GM12874 (cell line): ENCODE results near the gene ARHGAP15.

Experiments used
- TF ChIP-seq, protein P1 (sequence below): IDR thresholded peaks from 2 replicates; pipeline ENCODE4 v1.5.1; 2011; ENCODE audit warnings: low read depth, mild to moderate bottlenecking, control low read depth, low read length, moderate library complexity; ENCODE audit not compliant: insufficient read depth

ARHGAP15 gene

DNA sequence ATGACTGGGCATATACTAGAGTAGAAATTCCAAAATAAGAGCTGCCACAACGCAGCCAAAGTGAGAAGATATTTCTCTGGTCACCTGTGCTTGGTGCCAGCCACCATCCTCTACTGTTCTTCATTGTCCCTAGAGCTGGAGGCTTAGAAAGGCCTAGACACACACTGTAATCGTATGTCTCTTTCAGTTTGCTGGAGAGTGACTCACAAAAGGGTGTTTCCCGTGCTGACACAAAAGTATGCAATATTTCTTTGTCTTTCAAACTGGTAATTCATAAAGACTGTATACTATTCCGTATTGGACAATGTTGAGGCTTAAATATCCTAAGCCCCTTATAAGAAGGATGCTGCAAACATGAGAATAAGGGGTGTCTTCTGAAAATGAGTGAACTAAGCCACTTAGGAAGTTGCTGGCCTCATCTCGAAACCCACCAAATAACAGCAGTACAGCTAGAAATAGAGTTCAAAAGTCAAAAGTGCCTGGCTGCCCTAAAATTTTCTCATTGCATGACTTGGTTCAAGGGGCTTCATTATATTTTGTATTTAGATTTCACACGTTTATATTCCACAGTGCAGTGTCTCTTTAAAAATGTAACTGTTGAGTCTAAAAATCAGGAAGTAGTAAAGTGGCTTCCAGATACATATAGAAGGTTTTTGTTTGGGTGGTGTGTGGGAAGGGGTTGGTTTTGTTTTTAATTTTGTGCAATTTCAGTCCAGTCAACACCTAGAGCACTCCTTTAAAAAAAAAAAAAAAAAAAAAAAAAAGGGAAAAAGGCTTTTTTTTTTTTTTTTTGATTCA is 601.1 kb downstream of the ARHGAP15 start:
- TF ChIP-seq, protein P1, sequence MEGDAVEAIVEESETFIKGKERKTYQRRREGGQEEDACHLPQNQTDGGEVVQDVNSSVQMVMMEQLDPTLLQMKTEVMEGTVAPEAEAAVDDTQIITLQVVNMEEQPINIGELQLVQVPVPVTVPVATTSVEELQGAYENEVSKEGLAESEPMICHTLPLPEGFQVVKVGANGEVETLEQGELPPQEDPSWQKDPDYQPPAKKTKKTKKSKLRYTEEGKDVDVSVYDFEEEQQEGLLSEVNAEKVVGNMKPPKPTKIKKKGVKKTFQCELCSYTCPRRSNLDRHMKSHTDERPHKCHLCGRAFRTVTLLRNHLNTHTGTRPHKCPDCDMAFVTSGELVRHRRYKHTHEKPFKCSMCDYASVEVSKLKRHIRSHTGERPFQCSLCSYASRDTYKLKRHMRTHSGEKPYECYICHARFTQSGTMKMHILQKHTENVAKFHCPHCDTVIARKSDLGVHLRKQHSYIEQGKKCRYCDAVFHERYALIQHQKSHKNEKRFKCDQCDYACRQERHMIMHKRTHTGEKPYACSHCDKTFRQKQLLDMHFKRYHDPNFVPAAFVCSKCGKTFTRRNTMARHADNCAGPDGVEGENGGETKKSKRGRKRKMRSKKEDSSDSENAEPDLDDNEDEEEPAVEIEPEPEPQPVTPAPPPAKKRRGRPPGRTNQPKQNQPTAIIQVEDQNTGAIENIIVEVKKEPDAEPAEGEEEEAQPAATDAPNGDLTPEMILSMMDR = no peak

DNA sequence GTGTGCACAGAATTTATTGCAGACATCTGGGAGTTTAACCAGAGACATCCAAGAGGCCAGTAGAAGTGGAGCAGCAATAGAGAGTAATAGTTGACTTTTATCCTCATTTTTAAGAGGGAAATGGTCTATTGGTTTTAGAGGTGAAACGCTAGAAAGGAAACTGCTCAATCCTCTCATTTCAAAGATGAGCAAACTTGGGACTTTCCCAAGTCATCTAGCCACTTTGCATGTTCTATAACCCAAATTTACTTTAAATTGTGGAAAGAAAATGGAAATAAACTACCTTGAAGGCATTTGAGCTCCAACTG is 601.7 kb downstream of the ARHGAP15 start:
- TF ChIP-seq, protein P1 = no peak

DNA sequence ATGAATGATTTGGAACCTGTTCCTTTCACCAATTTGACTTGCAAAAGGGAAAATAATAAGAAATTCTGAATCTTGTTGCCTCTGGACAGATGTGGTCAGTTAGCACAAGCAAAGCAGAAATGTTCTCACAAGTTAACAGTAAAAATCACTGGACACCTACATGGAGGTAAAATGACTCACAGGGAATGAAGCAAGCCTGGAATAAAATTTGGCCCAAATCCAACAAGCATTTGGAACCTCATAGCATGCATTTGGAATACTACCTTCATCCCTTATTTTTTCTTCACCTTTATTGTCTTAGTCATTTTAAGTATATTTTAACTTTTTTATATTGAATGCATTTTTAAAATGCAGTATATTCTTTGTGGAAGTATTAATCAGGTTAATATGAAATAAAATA is 602.9 kb downstream of the ARHGAP15 start:
- TF ChIP-seq, protein P1 = no peak

DNA sequence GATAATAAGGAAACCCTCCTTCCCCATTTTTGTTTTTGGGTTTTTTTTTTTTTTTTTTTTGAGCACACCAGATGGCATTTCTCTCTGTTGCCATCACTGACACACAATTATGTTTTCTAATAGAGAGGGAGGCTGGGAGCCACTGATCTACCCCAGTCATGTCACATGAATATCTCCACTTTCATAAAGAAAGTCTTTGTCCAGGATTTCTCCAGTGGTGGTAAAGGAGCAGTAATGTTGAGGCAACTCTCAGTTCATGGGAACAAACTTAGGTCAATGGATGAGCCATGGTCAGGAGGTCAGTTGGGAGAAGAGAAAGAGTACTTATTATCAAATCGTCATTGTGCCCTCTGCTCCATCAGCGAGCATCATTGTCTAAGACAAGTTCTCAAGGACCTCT is 603.7 kb downstream of the ARHGAP15 start:
- TF ChIP-seq, protein P1 = no peak

DNA sequence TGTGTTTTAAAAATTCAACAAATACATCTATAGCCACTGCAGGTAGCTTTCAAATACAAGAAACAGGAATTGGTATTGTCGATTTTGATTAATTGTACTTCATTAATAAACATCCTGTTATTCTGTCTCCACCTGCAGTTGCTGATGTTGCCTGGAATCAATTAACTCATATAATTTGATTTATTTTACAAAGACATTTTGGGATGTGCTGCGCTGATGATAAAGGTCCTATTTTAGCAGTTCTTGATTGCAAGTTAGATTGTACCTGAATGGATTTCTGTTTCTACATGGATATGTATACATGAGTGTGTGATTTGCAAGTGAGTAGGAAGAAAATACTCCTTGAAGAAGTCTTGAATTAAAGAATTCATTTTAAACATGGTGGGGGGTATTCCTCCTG is 605.3 kb downstream of the ARHGAP15 start:
- TF ChIP-seq, protein P1 = no peak

DNA sequence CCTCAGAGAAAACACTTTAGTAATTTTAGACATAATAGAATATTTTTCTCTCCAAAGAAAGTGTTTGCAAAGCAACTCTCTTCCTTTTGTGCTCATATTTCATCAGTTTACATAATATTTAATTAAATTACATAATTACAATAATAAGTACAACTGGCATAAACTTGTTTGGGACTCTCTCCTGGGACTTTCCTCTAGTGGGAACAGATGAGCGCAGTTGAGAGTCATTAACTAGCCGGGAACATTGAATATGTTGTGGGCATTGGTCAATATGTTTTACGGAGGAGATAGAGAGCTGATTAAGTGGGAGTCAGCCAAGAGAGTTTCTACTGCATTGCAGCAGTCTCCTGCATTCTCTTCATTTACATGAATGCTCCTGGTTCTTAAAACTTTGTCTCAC is 607.7 kb downstream of the ARHGAP15 start:
- TF ChIP-seq, protein P1 = no peak

DNA sequence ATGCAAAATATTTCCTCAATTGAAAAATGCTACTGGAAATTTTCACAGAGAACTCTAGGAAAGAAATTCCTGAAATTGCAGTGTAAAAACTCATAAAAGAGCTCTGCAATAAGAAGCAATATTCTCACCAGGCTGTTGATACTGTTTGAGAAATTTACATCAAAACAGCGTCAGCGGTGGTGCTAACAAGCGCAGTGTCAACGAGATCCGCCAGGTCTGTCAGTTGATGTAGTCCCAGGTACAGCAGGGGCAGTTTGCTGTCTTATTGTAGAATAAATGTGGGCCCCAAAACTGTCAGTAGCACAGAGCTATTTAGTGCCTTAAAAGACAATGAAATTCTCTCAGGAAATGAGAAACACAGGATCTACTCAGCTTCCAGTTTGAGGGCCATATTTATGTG is 611.2 kb downstream of the ARHGAP15 start:
- TF ChIP-seq, protein P1 = no peak
